HK-2 (cell line): ENCODE measurements around the gene MED12L.

Experiments
- DNase-seq: peaks from one replicate; pipeline ENCODE4 v3.0.0-alpha.2; 2018; ENCODE audit not compliant: unreplicated experiment

The MED12L gene

DNA sequence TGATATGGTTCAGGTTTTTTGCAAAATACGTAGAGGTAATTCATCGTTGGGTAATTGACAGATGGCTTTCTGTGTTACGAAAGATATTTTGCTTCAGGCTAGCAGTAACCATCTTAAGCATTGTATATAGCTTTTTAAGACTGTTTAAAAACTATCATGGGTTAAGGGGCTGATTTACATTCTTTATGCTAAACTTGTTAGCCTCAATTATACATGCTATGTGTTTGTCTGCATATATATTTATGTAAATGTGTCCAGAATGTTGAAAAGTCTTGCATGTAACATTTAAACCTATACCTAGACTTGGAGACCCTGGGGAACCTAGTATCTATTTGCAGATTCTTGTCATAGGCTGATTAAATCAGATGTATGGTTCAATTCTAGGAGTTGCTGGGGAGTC, 204.0 kb downstream of the MED12L start:
- no peak for DNase-seq

DNA sequence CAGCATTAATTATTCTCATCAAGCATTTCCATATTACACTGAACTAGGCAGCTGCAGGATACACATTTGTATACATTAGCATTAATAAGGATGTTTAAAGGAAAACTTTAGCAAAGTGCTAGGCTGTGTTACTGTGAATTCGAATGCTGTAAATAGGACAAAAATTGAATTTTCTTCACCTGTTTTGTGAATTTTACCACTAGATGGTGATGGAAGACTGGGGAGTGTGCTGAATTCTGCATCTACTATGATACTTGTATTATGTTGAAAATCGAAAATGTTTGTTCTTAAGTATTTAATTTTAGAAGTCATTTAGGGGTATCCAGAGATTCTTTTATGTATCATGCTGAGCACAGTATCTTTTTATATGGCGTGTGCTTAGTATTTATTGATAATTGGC, 205.2 kb downstream of the MED12L start:
- DNase-seq = no peak

DNA sequence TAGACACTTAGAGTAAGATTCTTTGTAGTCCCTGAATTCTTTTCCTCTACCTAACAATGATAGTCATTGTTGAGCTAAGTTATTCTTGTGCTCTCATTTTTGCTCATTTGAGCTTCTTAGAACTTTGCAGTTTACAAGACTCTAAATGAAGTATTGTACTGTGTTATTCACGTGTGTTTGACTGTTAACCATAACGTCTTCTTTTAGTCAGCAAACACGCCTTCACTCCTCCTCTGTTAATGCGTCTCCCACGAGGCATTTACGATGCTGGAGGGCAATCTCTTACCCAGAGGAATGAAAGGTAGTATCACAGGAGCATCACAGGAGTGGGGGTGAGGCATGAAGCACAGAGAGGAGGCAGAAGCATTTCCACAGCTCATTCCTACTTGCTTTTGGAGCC, 207.7 kb downstream of the MED12L start:
- no peak for DNase-seq

DNA sequence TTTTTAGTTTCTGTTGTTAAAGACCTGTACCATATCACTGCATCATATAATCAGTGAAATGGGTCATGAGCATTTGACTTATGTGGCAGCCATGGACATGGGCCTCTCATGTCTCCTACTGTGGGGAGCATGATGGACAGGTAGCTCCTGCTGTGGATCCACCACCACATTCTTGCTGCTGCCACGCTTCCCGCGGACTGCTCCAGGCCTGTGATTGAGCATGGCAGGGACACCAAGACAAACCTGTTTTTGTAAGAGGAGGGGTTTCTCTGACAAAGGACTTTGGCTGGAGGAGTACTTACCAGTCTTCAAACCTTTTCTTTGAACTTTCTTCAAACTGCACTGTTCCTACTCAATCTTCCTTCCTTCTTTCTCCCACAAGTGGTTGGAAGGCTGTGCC, 210.8 kb downstream of the MED12L start:
- no peak for DNase-seq

DNA sequence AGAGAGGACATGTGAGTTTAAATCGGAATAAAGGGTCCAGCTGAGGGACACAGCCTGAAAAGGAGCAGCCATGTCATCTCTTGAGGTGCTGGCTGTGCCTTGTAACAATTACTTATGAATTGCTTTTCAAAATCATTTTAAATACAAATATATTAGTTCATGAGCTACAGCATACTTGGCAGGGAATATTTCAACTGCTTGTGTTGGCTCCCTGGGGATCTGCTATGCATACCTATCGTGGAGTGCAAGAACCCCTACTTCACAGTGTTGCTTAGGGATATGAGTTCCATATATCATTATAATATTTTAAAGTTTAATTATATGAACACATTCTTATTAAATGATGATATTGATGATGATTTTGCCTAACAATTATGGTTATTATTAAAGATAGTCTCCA, 212.0 kb downstream of the MED12L start:
- no peak for DNase-seq

DNA sequence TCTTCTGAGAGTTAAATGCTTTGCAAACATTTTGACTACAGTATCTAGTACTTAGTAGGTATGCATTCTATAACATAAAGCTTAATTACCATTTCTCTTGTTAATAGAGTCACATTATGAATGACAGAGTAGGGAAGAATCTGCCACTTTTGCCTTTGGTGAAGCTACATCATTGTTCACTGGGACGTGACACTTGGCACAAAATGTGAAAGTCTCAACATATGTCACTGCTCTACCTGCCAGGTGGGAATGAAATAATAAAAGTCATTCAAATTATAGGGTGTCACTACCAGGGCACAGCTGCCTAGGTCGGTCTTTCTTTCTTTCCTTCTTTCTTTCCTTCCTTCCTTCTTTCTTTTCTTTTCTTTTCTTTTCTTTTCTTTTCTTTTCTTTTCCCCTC, 213.5 kb downstream of the MED12L start:
- no peak for DNase-seq

DNA sequence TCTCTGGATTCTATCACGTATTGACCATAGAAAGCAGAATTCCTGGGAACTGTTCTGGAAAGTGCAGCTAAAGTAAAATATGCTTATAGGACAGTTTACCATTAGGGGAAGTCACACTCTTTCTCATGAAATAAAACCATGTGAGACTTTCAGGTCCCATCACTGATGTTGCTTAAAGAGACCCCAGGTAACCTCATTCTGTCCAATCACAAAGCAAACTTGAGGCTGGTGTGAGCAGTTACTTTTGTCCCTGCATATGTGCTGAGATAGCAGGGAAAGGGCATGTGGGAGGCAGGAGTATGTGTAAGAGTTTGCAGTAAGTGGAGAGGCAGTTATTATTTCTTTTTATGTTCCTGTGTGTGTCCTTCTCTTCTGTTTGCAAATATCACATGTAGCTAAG, 215.1 kb downstream of the MED12L start:
- no peak for DNase-seq

DNA sequence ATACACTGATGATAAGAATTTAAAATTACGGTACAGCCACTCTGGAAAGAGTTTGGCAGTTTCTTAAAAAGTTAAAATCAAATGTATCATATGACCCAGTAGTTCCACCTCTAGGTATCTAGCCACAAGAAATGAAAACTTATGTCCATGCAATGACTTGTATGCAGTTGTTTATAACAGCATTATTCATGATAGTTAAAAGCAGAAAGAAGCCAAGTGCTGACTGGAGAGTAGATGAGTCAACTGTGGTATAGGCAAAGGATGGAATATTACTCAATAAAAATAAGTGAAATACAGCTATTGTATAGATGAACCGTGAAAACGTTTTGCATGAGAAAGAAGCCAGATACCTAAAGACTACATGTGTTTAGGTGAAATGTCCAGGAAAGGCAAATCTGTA, 216.3 kb downstream of the MED12L start:
- no peak for DNase-seq

DNA sequence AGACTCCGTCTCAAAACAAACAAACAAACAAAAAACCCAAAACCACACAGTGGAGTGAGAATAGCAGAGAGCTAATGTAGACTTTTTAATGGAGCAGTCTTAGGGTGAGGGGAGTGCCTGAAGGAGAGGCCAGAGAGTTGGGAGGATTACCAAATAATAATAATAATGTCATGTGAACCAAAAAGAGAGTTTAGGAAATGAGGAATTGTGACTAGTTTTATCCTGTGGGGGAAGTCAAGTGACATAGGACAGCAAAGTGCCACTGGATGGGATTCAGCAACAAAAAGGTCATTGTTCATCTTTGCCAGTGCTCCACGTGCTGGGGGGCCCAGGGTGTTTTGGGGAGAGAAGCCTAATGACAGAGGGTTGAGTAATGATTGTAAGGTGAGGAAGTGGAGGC, 218.3 kb downstream of the MED12L start:
- no peak for DNase-seq

DNA sequence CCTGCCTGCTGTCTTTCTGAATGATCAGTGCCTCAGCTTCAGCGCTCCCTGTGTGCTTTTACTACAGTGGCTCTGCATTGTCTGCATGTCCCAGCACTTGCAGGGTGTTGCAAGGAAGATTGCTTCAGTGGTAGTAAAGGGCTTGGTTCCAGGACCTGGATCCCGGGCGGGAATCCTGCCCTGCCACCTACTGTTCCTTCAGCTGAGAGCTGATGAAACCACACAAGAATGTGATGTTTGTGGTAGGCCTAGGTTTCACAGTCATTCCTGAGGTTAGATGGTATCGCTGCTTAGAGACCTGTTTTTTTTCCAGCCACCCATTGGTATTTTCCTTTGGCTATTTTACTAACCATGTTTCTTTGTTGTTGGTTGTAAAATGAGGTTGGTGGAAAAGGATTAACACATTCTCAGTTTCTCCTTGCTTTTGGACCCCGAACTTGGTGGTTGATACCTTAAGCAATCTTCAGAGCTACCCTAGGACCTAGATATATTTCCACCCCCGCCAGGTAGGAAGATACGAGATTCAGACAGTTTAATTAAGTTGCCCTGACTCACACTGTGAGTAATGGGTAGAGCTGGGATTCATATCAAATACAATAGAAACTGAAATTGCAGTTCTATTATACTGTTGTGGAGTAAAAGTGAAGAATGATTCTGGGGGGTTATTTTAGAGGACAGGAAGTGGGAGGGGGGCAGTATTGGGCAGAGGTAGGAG, 219.8 kb downstream of the MED12L start:
- peak; percentile 88 for DNase-seq

DNA sequence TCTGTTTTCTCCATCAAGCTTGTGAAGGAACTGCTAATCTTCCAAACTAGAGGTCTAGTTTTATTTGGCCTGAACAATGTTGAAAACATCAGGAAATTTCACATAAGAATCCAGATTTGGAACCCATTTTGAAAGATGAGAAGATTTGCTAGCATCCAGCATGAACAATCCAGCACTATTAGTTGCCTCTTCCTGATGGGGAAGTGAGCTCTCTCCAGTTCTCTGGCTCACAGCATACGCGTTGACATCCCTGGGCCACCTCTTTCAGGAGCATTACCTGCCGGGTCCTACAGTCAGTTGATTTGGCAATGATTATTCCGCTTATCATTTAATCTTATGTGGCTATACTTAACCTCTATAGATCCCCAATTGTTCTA, 220.3 kb downstream of the MED12L start:
- DNase-seq = no peak

DNA sequence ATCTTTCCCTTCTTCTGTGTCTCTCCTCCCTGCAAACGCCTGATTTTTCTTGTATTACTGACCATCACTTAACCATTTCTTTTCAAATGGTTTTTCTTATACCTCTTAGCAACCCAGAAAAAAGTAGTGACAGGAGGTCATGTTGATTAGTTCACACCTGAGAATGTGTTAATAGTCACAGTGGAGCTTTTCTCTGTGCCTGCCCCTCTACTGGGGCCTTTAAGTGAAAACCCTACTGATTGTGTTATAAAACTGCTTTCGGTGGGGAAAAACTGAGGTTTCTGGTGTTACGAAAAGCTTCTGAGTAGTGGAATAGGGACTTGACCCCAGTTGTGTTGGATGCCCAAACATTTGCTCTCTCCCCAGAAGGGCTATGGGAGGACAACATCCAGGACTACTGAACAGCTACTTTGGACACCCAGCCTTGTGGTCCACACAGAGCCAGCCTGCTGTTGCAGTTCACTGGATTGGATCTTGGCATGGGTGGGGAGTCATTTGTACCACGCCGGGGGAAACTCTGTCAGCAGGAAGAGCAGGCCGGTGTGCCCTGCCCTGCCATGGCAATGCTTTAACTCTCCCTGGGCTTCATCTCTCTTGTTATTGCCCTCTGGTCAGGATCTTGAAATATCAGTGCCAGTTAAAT, 220.8 kb downstream of the MED12L start:
- no peak for DNase-seq

DNA sequence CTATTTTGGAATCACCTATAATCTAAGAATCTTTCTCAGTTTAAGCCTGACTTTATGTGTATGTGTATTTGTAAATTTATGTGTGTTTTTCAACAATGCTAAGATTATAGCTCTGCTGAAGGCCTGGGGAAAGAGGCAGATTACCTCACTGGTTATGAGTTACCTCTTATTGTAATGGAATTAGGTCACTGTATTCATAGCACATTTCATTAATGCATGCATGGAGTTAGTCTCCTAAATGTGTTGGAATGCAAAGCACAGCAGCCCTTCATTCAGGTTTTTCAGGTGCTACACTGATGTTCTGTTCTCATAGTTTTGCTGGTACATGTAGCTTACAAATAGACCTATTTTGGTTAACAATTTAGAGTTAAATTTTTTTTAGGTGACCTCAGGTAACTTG, 221.7 kb downstream of the MED12L start:
- no peak for DNase-seq

DNA sequence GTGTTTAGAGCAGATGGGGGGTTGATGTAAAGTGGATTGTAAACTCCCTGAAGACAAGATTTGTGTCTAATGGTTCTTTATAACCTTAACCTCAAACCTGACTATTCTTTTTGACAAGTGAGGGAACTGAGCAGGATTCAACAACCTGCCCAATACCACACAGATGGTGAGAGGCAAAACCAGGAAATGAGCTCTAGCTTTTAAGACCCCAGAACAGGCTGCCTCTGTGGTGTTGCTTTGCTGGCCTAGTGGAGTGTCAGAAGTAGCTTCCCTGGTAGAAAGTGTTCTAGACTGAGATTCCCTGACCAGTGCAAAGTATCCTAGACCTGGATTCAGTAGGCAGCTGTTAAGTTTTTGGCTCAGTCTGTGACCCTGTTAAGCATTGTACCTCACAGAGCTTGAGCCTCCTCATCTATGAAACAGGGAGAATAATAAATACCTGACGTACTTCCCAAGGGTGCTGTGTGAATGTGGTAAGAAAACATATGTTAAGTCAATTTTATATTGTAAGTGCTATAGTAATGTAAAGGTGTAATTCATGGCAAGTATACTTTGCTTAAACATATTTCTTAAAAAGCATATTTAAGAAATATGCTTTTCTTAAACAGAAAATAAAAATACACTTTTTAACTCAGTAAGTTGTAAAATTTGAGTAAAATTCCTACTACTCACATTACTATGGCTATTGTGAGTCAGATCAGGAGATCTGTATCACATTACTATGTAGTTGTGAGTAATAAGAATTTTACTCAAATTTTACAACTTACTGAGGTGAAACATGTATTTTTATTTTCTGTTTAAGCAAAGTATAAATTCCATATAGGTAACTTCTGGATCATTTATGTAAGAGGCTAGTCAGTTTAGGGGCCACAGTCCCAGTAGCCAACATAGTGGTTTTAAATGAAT, 222.4 kb downstream of the MED12L start:
- no peak for DNase-seq

DNA sequence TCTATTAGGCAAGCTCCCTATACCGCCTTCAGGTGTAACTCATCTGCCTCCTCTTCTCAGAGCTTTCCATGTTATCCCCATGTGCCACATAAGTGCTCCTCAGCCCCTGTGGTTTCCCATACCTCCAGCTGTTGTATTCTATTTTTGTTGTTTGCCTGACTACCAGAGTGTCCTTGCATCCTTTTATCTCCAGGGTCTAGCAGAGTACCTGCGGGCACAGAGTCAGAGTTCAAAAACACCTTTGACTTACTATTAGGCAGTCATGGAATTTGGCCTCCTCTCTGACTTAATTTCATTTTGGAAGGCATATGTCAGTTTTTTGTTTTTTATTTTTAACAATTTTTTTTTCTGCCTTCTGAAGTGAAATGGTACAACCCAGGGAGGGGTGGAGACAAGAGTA, 224.1 kb downstream of the MED12L start:
- DNase-seq = no peak

DNA sequence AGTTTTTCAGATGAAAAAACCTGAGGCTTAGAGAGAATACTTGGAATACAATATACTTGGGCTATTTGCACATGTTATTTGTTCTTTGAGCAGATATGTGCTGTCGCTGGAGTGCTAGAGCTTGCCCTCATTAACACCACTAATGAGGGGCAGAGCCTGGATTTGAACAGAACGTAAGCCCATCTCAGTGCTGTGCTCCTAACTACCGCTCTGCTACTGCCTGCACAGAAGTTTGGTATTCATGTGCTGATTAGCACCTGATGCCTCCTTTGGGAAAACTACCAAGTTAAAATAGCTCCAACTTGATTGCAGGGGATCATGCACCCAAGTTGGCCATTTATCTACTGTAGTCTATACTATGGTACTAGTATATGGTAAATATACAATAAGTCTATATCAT, 227.5 kb downstream of the MED12L start:
- no peak for DNase-seq

DNA sequence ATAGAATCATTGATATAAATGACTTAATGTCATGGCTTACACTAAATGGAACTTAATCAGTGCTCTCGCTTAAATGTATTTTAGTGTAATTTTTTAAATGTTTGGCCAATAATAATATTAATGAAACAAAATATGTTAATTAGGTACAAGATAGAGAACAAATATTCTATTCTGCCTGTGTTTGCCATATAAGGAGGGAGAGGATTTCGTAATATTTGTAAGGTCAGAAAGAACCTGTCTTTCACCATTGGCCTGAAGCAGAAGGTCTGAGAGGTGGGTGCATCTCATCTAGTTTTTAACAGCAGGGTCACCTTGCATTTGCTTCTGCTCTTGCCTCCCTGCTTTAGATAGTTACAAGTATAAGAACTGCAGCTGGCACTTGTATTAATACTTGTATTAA, 228.7 kb downstream of the MED12L start:
- no peak for DNase-seq

DNA sequence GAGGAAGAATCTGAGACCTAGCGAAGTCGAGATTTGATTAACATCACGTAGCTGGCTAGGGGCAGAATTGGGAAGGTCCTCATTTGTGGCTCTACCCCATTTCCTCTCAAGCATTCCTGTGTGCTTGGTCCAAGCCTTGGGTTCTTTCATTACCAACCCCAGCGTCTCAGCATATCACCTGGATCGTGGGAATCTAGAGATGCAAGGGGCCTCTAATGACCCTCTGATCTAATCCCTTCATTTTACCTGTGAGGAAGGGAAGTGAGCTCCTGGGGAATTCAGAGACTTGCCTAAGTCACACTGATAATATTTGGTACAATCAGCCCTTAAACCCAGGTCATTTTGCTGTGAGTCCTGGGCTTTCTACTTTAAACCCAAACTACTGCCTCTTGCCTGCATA, 229.1 kb downstream of the MED12L start:
- no peak for DNase-seq

DNA sequence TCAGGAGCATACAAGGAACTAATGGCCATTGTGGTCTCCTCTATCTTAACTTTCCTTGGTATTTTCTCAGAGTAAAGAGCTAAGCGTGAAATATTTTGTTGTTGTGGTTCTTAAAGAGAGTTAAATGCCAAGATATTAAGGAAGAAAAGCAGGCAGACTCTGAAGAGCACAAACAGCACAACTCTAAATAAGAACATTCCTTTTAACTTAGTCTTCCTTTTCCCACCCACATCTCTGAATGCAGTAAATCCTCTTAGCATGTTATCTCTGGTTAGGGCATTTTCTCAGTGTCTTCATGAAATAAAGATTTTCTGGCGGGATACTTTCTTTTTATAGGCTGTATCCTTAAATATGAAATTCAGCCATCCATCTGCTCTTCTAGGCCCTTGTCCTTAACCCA, 229.7 kb downstream of the MED12L start:
- DNase-seq = no peak

DNA sequence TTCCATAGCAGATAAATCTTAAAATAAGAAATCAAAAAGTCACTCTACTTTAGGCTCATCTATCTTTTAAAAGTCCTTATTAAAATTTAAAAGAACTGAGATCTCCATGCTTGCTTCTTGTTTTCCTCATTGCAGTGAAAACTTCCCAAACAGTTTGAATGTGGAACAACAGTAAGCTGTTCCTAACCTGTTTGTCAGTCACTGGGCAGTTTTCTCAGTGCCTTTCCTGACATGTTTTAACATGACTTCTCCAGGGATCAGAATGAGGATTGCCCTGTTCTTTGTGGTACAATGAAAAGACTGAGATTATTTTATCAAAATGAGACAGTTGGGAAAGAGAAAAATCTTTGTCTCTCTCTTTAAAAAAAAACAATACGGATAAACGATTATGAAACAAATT, 230.4 kb downstream of the MED12L start:
- DNase-seq = no peak

DNA sequence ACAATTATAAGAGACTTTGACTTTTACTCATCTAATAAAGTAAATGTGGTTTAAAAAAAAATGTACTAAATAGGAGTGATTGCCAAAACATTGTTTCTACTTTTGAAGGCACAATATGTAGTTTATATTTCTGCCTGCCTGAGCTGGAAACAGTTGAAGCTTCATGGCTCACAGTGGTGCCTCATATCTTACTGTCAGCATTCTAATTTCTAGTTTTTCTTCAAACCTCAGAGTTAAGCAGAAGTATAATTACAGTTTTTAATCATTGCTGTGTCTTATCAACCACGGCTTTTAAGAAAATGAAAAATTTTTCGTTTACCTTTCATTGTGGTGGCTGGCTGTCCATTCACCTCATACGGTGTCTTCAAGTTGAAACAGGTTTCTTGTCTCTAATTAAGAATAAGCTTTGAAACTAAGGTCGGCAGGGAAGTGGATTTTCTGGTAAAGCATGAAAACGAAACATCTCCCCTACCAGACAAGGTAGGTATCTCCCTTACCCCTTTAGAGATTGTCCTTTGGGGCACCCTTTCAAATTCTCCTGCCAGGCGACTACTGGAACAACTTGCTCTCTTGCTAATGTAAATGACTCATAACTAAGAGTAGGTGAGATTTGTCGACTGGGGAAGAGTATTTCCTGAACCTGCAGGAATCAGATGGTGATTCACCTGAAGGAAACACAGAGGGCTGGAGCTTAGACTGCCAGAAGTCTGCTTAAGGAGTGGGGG, 231.0 kb downstream of the MED12L start, which contains the start of gene GPR87:
Gene GPR87, minus strand, starts transcription at position 554 of the 725 bp plus-strand sequence. CDS start 16,720 bp downstream, outside the sequence.
- DNase-seq = peak; percentile 26

DNA sequence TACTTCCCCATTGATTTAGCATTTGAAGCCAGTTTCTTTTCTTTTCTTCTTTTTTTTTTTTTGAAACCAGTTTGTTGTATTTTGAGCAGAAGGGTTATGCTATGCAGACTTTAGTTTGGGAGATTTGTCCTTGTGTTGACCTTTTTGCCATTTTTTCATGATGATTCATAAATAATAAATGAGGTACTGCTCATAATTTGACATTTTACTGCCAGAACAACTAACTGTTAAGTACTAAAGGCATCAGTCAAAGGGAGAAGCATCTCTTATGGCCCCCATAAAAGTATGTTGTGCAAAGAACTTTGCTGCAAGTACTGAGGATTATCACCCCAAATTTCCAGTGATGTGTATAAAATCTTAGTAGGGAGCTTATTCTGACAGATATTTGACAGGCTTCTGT, 232.8 kb downstream of the MED12L start:
- DNase-seq = no peak
